Neural cell (in vitro differentiated cells): Measurements from ENCODE around the gene ZNF107.

ENCODE experiments used
- CTCF ChIP-seq: fragments of 450-650 bp; IDR thresholded peaks from 2 replicates; pipeline ENCODE4 v1.5.1; 2014; ENCODE audit warnings: antibody characterized with exemption, mild to moderate bottlenecking, moderate library complexity; ENCODE audit not compliant: poor library complexity, severe bottlenecking
- POLR2AphosphoS5 ChIP-seq: IDR thresholded peaks from 2 replicates; pipeline ENCODE4 v1.6.1; 2012

GRCh38 chr7:64640504-64640903, 25.4 kb upstream of the ZNF107 start:
- TF ChIP-seq CTCF (no peak), POLR2AphosphoS5 (no peak)
